Stimulated activated CD8-positive, alpha-beta memory T cell treated with anti-CD3 and anti-CD28 coated beads, Interleukin-7, amount 100 ng/mL, for 4 hours (primary cell): Measurements from ENCODE around the gene HES2.
A peak's percentile ranks its signal among the peaks of the same experiment; 100 is the strongest.
"Not testable (repeated sequence)": the region's sequence is repeated elsewhere in the genome, so short reads cannot be mapped to it uniquely, and the experiment has no call there.

ENCODE experiments used
- DNase-seq, 2 donors: peaks; one replicate each; pipeline ENCODE4 v3.0.0-alpha.2; 2020; ENCODE audit warnings: low read depth in 2 of 2

HES2 gene

DNA sequence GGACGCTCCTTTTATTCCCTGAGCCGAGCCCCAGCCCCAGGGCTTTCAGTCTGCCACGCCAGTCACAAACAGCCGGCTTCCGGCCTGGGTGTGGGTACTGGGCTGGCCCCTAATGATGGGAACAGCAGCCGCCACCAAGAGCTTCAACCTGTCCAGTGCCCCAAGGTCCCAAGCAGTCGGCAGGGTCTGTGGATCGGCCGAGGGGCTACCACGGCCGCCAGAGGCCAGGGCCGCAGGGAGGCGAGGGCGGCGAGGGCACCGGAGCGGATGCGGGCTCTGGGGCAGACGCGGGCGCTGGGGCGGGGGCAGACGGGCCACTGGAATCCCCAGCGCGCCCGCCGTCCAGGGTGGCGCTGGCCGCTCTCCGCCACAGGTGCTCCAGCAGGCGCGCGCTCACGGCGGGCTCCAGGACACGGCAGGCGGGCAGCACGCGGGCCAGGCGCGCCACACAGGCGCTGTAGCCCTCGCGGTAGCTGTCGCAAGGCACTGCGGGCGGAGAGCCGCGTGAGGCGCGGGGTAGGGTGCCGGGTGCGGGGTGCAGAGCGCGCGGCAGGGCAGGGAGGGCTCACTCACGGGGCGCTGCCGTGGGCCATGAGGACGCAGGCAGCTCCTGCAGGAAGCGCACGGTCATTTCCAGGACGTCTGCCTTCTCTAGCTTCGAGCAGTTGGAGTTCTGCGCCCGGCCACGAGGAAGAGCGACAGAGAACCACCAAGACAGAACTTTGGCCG is 887 bp downstream of the HES2 start:
- no peak for DNase-seq

GRCh38 chr1:6417961-6418667 is 1.6 kb downstream of the HES2 start:
- no peak for DNase-seq

GRCh38 chr1:6416906-6417305 is 2.8 kb downstream of the HES2 start:
- DNase-seq = no peak

DNA sequence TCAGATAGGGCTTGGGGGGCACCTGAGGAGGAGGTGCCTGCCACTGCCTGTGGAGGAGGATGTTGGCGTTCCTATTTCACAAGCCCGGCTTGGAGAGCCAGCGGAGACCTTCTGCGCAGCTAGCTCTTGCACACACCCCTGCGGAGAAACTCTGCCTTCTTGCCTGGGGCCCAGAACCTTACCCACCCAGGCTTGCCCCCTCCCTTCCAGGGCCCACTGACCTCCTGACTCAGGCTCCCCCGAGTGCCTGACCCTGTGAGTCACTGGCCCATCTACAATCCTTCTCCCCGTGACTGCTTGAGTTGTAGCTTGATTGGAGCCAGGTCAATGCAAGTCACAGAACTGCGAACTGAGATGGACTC is 3.4 kb downstream of the HES2 start:
- no peak for DNase-seq

GRCh38 chr1:6414881-6415626 is 4.7 kb downstream of the HES2 start:
- DNase-seq = no peak

DNA sequence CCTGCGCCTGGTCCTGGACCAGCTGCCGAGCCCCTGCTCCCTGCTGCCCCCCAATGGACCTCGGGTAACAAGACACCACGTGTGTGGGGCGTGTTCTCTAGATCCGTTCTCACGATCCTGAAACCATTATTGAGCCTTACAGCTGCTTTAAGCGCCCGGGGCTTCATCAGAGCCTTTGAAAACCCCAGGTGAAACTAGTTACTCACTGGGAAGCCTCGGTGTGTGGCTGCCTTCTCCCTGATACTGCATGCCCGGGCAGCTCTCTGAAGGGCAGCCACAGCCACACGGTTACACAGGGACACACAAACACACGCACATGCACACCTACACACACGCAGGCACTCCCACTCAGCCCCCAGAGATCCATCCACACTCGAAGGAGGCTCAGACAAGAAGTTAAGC is 5.3 kb downstream of the HES2 start:
- DNase-seq = no peak

- DNase-seq = no peak
Measured at GRCh38 chr1:6412896-6413295, 6.8 kb downstream of the HES2 start.

GRCh38 chr1:6410248-6410893 is 9.3 kb downstream of the HES2 start:
- DNase-seq = no peak

DNA sequence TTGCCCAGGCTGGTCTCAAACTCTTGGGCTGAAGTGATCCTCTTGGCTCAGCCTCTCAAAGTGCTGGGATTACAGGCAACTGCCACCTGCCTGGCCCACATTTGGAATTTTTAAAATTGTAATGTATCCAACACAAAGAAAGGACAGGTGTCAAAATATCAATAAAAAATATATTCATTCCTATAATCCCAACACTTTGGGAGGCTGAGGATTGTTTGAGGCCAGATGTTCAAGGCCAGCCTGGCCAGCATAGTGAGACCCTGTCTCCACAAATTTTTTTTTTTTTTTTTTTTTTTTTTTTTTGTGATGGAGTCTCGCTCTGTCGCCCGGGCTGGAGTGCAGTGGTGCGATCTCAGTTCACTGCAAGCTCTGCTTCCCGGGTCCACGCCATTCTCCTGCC is 10.0 kb downstream of the HES2 start:
- no peak for DNase-seq

- DNase-seq = no peak
Measured at GRCh38 chr1:6409053-6409452, 10.7 kb downstream of the HES2 start.

DNA sequence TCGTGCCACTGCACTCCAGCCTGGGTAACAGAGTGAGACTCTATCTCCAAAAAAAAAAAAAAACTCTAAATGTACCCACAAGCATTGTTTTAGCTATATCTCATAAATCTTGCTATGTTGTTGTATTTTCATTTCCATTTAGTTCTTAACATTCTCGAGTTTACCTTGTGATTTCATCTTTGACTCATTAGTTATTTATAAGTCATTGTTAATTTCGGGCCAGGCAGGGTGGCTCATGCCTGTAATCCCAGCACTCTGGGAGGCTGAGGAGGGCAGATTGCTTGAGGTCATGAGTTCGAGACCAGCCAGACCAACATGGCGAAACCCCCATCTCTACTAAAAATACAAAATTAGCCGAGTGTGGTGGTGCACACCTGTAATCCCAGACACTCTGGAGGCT is 11.7 kb downstream of the HES2 start:
- DNase-seq = no peak

DNA sequence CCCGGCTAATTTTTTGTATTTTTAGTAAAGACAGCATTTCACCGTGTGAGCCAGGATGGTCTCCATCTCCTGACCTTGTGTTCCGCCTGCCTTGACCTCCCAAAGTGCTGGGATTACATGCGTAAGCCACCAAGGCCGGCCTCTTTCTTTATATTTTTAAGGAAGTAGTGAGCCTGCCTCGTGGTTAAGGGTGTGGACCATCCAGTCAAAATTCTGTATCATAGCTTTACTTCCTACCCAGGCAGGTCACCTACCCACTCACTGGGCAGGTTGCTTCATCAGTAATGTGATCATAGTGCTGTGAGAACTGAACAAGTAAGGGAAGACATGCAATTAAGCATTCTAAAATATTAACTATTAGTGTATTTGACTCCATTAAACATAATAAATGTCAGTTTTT is 18.0 kb downstream of the HES2 start:
- no peak for DNase-seq

DNA sequence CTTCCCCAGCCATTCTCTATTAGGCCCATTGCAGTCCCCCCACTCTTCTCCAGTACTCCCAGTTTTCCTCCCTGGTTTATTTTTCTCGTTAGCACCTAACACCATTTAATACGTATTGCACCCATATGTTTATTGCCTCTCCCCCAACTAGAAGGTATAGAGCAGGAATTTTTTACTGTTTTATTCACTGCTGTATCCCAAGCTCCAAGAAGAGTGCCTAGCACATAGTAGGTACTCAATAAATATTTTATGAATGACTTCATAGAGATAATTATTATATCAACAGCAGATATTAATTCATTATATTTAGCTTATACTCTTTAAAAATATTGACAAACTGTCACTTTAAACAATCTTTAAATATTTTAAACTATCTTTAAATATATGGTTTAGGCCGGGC is 20.4 kb downstream of the HES2 start:
- no peak for DNase-seq

DNA sequence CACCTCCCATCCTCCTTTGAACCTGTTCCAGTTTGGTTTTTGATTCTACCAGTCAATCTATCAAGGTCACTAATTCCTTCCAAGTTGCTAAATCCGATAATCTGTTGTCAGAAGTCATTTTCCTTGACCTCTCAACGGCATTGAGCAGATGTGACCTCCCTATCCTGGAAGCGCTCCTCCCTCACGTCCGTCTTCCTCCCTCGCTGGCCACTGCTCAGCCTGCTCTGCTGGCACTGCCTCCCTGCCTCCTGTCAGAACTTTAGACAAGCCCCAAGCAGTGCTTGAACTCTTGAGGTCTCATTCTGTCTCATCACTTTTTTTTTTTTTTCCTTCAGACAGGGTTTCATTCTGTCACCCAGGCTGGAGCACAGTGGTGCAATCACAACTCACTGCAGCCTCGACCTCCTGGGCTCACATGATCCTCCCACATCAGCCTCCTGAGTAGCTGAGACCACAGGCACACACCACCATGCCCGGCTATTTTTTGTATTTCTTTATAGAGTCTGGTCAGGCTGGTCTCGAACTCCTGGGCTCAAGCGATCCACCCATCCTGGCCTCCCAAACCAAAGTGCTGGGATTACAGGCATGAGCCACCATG is 21.8 kb downstream of the HES2 start:
- DNase-seq = no peak

GRCh38 chr1:6396998-6397397 is 22.7 kb downstream of the HES2 start:
- DNase-seq = no peak

DNA sequence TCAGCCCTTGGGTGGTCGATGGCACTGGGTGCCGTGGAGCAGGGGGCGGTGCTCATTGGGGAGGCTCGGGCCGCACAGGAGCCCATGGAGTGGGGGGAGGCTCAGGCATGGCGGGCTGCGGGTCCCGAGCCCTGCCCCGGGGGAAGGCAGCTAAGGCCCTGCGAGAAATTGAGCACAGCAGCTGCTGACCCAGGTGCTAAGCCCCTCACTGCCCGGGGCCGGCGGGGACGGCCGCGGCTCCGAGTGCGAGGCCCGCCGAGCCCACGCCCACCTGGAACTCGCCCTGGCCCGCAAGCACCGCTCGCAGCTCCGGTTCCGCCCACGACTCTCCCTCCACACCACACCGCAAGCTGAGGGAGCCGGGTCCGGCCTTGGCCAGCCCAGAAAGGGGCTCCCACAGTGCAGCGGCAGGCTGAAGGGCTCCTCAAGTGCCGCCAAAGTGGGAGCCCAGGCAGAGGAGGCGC is 23.9 kb downstream of the HES2 start:
- DNase-seq = not testable (repeated sequence)

DNA sequence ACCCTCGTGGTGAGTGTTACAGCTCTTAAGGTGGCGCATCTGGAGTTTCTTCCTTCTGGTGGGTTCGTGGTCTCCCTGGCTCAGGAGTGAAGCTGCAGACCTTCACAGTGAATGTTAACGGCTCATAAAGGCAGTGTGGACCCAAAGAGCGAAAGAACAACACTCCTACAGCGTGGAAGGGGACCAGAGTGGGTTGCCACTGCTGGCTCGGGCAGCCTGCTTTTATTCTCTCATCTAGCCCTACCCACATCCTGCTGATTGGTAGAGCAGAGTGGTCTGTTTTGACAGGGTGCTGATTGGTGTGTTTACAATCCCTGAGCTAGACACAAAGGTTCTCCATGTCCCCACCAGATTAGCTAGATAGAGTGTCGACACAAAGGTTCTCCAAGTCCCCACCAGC is 24.6 kb downstream of the HES2 start:
- DNase-seq = not testable (repeated sequence)

GRCh38 chr1:6393400-6394187 is 26.1 kb downstream of the HES2 start, which contains the start of gene ACOT7:
TSS of gene ACOT7 (minus strand) at chr1:6393767. CDS start at chr1:6393399, 368 bp downstream.
- peak; percentile 74 to 89 for DNase-seq

- DNase-seq = no peak
Measured at GRCh38 chr1:6392809-6393399, 26.8 kb downstream of the HES2 start.
